HG03354 (cell line): ENCODE results near the gene GFRA1.

Experiments used
- ATAC-seq: cut with Tn5 transposase; IDR thresholded peaks from one replicate; pipeline ENCODE4 v1.9.1; 2021; ENCODE audit warnings: mild to moderate bottlenecking; ENCODE audit not compliant: unreplicated experiment, poor library complexity, severe bottlenecking

GFRA1 gene

GRCh38 chr10:116272440-116273283 lies at the start of gene GFRA1:
Gene GFRA1 (minus strand): TSS chr10:116273206. CDS start chr10:116272029, 1,177 bp downstream.
- no peak for ATAC-seq

GRCh38 chr10:116316503-116316902 lies 43.5 kb upstream of the GFRA1 start:
- peak; percentile 61 for ATAC-seq

GRCh38 chr10:116312548-116312947 lies 39.5 kb upstream of the GFRA1 start:
- no peak for ATAC-seq

- ATAC-seq, result no peak
These were observed 38.9 kb upstream of the GFRA1 start for GRCh38 chr10:116311706-116312490.

- no peak for ATAC-seq
These were observed 38.0 kb upstream of the GFRA1 start for GRCh38 chr10:116311016-116311415.

- no peak for ATAC-seq
These were observed 34.4 kb upstream of the GFRA1 start for GRCh38 chr10:116307455-116307854.

GRCh38 chr10:116306847-116307246 lies 33.8 kb upstream of the GFRA1 start:
- no peak for ATAC-seq

- no peak for ATAC-seq
These were observed 31.9 kb upstream of the GFRA1 start for GRCh38 chr10:116304923-116305322.

GRCh38 chr10:116300542-116300941 lies 27.5 kb upstream of the GFRA1 start:
- ATAC-seq, result no peak

GRCh38 chr10:116298586-116298985 lies 25.6 kb upstream of the GFRA1 start:
- no peak for ATAC-seq

- no peak for ATAC-seq
These were observed 23.3 kb upstream of the GFRA1 start for GRCh38 chr10:116296291-116296721.

GRCh38 chr10:116292493-116292892 lies 19.5 kb upstream of the GFRA1 start:
- no peak for ATAC-seq

GRCh38 chr10:116289652-116290051 lies 16.6 kb upstream of the GFRA1 start:
- ATAC-seq, result no peak

GRCh38 chr10:116287906-116288501 lies 15.0 kb upstream of the GFRA1 start:
- ATAC-seq, result peak; percentile 64

GRCh38 chr10:116286626-116287200 lies 13.7 kb upstream of the GFRA1 start:
- no peak for ATAC-seq

- no peak for ATAC-seq
These were observed 8.8 kb upstream of the GFRA1 start for GRCh38 chr10:116281775-116282174.

- ATAC-seq, result no peak
These were observed 5.8 kb upstream of the GFRA1 start for GRCh38 chr10:116278846-116279245.

- no peak for ATAC-seq
These were observed 4.0 kb upstream of the GFRA1 start for GRCh38 chr10:116276981-116277380.

- ATAC-seq, result no peak
These were observed 1.3 kb upstream of the GFRA1 start for GRCh38 chr10:116274064-116274904.
